ENCODE data around the gene UTP4. TPM values are rescaled to one million over a fixed set of nuclear protein-coding genes. Genes with fewer than 3 reads are reported as not detected.

UTP4 gene
- total RNA-seq, 2 donors from 2014 or later: 19.2 to 32.9 TPM

DNA sequence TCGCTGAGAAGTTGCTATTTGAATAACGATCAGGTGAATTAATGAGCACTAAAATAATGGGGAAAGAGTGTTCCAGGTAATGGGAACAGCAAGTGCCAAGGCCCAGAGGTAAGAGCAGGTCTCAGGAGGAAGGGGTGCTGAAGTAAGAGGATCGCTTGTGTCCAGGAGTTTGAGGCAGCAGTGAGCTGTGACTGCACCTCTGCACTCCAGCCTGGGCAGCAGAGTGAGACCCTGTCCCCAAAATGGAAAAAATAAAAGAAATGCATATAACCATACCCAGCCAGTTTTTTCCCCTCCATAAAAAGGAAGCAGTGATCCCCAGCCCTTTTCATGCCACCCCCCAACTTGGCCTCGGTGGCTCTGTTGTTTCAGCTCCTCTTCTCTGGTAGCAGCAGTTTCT, 43.8 kb upstream of the UTP4 start:
- no peak overlapping the region for H3K9ac ChIP-seq (ENCODE audit: low read depth in 2 of 2, low read length in 2 of 2)
- no peak for DNase-seq
- H3K27ac ChIP-seq: no peak overlapping the region
- H3K9me3 ChIP-seq: no peaks in the 10 kb centered on the region
- TF ChIP-seq, protein P1, sequence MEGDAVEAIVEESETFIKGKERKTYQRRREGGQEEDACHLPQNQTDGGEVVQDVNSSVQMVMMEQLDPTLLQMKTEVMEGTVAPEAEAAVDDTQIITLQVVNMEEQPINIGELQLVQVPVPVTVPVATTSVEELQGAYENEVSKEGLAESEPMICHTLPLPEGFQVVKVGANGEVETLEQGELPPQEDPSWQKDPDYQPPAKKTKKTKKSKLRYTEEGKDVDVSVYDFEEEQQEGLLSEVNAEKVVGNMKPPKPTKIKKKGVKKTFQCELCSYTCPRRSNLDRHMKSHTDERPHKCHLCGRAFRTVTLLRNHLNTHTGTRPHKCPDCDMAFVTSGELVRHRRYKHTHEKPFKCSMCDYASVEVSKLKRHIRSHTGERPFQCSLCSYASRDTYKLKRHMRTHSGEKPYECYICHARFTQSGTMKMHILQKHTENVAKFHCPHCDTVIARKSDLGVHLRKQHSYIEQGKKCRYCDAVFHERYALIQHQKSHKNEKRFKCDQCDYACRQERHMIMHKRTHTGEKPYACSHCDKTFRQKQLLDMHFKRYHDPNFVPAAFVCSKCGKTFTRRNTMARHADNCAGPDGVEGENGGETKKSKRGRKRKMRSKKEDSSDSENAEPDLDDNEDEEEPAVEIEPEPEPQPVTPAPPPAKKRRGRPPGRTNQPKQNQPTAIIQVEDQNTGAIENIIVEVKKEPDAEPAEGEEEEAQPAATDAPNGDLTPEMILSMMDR (IDR thresholded peaks at IDR 0.05): no peak
- H3K36me3 ChIP-seq: no peaks in the 10 kb centered on the region
- intact Hi-C loops (cut with DNase I): no loop called here
- H3K4me3 ChIP-seq: no peak overlapping the region
- no peaks in the 10 kb centered on the region for H3K4me1 ChIP-seq
- no peaks in the 10 kb centered on the region for H3K27me3 ChIP-seq

DNA sequence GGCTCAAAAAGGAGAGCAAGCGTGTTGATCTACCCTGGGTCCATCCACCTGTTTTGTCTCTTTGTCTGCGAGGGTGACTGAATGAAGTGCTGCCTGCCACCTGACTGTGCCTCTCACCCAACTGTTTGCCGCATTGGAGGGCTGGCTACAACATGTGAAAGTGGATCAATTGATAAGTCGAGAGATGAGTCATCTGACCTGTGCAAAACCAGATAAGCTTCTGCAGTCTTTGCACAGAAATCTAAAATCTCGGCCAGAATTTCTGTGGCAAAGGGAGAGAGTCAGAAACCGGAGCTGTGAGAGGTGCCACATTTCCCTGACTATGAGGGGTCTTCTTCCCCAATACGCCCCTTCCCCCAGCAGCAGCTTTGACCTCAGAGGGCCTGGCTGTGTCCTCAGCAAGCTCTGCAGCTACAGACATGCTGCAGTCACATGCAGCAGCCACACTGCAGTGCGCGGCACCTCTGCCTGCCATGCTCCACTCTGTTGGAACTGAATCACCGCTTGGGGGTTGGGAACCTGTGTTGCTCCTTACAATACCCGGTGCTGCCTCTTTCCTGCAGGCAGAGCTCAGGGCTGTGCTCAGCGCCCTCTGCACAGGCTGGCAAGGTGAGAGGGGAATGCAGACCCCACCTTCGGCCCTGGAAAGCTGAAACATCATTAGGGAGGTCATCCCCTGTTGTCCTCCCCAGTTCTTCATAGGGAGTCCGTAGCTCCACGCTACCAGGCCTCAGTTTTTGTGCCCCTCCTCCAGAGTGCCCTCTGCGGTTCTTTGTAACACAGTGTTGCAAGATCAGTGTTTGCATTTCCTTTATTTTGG, 43.1 kb upstream of the UTP4 start:
- intact Hi-C loops (cut with DNase I): no loop called here
- no peaks in the 10 kb centered on the region for H3K36me3 ChIP-seq
- no peaks in the 10 kb centered on the region for H3K27me3 ChIP-seq
- no peak overlapping the region for H3K27ac ChIP-seq
- H3K9ac ChIP-seq (ENCODE audit: low read depth in 2 of 2, low read length in 2 of 2): no peak overlapping the region
- no peak for DNase-seq
- no peaks in the 10 kb centered on the region for H3K4me1 ChIP-seq
- TF ChIP-seq, protein P1 (IDR thresholded peaks at IDR 0.05): no peak
- no peaks in the 10 kb centered on the region for H3K9me3 ChIP-seq
- no peak overlapping the region for H3K4me3 ChIP-seq

DNA sequence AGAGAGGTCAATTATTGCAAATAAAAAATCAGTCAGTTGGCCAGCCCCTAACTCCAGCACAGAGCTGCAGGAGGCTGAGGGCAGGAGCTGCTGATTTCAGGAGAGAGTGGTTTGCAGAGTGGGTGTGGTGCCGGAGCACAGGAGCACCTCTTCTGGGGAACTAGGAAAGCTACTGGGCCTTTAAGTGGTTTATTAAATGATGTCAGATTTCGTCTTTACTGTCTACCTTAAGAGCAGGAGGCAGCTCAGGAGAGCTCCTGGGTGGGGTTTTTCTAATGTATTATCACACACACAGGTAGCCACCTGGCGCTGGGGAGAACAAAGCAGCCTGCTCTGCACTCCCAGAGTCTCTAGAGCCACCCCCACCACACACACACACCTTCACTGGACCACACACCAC, 38.5 kb upstream of the UTP4 start:
- TF ChIP-seq, protein P1 (IDR thresholded peaks at IDR 0.05): no peak

DNA sequence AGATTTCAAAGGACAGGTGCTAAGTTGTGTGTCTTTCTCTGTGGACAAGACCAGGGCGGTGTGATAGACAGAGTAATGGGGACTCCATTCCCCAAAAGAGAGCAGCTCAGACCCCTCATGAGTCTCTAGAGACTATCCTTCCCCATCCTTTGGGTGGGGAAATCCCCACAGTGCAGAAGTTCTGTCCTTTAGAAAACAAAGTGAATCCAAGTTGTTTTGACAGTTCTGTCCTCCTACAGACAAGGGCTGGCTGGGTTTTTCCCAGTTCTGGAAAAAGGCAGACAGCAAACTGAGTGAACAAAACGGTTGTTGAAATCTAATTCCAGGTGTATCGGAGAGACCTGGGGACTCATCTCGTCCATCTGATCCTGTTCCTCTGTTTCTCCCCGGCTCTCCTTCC, 37.9 kb upstream of the UTP4 start:
- Histone ChIP-seq H3K36me3 (no peaks in the 10 kb centered on the region), H3K27me3 (no peaks in the 10 kb centered on the region), H3K4me1 (no peaks in the 10 kb centered on the region), H3K9me3 (no peaks in the 10 kb centered on the region), H3K27ac (no peak overlapping the region), H3K9ac (ENCODE audit: low read depth in 2 of 2, low read length in 2 of 2) (no peak overlapping the region), H3K4me3 (no peak overlapping the region)
- TF ChIP-seq, protein P1 (IDR thresholded peaks at IDR 0.05): no peak
- intact Hi-C loops (cut with DNase I): no loop called here
- DNase-seq: no peak

More for the DNA sequence above, 38.5 kb upstream of the UTP4 start:
- Histone ChIP-seq H3K9me3 (no peaks in the 10 kb centered on the region), H3K4me3 (no peak overlapping the region), H3K9ac (ENCODE audit: low read depth in 2 of 2, low read length in 2 of 2) (no peak overlapping the region), H3K27ac (no peak overlapping the region), H3K27me3 (no peaks in the 10 kb centered on the region), H3K36me3 (no peaks in the 10 kb centered on the region), H3K4me1 (no peaks in the 10 kb centered on the region)
- intact Hi-C loops (cut with DNase I): no loop called here
- no peak for DNase-seq

DNA sequence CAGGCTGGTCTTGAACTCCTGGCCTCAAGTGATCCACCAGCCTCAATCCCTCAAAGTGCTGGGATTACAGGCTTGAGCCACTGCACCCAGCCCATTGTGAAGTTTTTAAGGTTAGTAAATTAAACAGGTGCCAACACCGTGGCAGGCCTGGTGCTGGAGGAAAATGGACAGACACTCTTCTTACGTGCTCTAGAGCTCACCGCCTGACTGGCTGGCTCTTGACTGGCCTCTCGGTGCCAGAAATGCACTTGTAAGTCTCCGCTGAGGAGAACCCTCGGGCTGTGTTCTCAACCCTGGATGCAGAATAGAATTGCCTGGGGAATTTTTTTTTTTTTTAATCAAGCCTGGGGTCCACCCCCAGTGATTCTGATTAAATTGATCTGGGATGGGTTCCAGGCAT, 37.3 kb upstream of the UTP4 start:
- no peaks in the 10 kb centered on the region for H3K9me3 ChIP-seq
- intact Hi-C loops (cut with DNase I): no loop called here
- no peak overlapping the region for H3K4me3 ChIP-seq
- no peaks in the 10 kb centered on the region for H3K36me3 ChIP-seq
- no peaks in the 10 kb centered on the region for H3K27me3 ChIP-seq
- no peak overlapping the region for H3K27ac ChIP-seq
- TF ChIP-seq, protein P1 (IDR thresholded peaks at IDR 0.05): no peak
- no peaks in the 10 kb centered on the region for H3K4me1 ChIP-seq
- no peak overlapping the region for H3K9ac ChIP-seq (ENCODE audit: low read depth in 2 of 2, low read length in 2 of 2)
- no peak for DNase-seq
